Motor neuron (in vitro differentiated cells): Measurements from ENCODE around the gene CUL4A. TPM values are rescaled to one million over a fixed set of nuclear protein-coding genes. Genes with fewer than 3 reads are reported as not detected.
"Not testable (repeated sequence)": the region's sequence is repeated elsewhere in the genome, so short reads cannot be mapped to it uniquely, and the experiment has no call there.

ENCODE experiments used
- ATAC-seq, 8 experiments: fragments of 200-7000 bp; cut with Tn5 transposase; replicated peaks in 6 of 8; 2 replicates each; pipeline ENCODE4 v1.8.0; 2021; ENCODE audit warnings: mild to moderate bottlenecking in 8 of 8, moderate library complexity in 8 of 8
- H3K27ac ChIP-seq, 2 donors: fragments of 250-450 bp; sonication (Bioruptor Pico); 2 replicates each; pipeline ENCODE4 v1.9.0; 2021; ENCODE audit warnings: antibody characterized with exemption in 2 of 2, mild to moderate bottlenecking in 2 of 2, moderate library complexity in 1 of 2
- H3K4me1 ChIP-seq, 2 donors: fragments of 250-450 bp; sonication (Bioruptor Pico); replicated peaks in 1 of 2; 2 replicates each; pipeline ENCODE4 v1.6.1; 2021; ENCODE audit warnings: antibody characterized with exemption in 2 of 2, mild to moderate bottlenecking in 2 of 2, moderate library complexity in 1 of 2
- H3K4me3 ChIP-seq, 5 donors: fragments of 250-450 bp; sonication (Bioruptor Pico); 2 replicates each; pipeline ENCODE4 v1.9.0; 2021; ENCODE audit warnings: antibody characterized with exemption in 5 of 5, mild to moderate bottlenecking in 5 of 5, moderate library complexity in 4 of 5
- WGBS, 10 experiments: fragments of 450-650 bp; shearing (Covaris generic); methylation state at CpG; one replicate each; pipeline ENCODE4 v1.0.0; 2022; 5-methylcytosine and 5-hydroxymethylcytosine counted together
- in situ Hi-C, 9 experiments: fragments of 400-800 bp; cut with MboI; loops; one replicate each; pipeline ENCODE4 v1.15.0; 2021; ENCODE audit warnings: low sequenced_read_pairs in 9 of 9, low pct_unique_long_range_greater_than_20kb in 2 of 9; ENCODE audit not compliant: unreplicated experiment in 9 of 9
- total RNA-seq, 8 experiments: library from RNA; unstranded; fragments of 300-600 nt; gene quantifications; 2 replicates each; pipeline versions ENCODE4 v1.2.3 to v1.2.4, GENCODE V29; 2022

CUL4A gene
- total RNA-seq, 8 experiments from 2014 or later, result 17.5 to 114 (median 39.1) TPM

DNA sequence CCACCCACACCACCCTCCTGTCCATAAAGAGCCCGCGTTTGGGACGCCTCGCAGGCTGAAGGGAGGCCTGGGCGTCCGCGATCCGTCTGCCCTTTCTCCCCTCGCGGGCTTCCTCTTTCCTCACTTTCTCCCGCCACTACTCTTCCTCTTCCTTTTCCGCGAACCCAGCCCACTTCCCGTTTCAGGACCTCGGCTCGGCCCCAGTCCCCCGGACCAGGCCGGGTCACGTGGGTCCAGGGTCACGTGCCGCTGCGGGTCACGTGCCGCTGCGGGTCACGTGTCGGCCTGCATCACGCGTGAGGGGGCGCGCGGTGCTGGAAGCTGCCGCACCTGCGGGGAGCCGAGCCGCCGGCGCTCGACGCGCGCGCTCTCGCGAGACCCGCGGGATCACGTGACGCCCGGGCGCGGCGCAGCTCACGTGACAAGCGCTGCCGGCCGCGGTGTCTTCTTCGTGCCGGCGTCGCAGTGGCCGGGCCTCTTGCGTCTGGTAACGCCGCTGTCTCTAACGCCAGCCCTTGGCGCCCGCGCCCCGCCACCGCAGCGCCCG is 87.5 kb downstream of the CUL4A start, which contains the start of gene LAMP1:
Gene LAMP1, plus strand, starts transcription at position 417 of the 547 bp plus-strand sequence. CDS start 196 bp downstream, outside the sequence.
- Histone ChIP-seq H3K4me1 (peaks cover 7 to 12% of the 10 kb centered on the region in 2 donors), H3K4me3 (peak within 1 kb of the TSS; percentile 64 to 90 (median 82)), H3K27ac (peak within 1 kb of the TSS; percentile 63 to 92)
- peak; percentile 73 to 95 (median 90) for ATAC-seq
- in situ Hi-C loops, result no loop called here
- 0 to 2% (median 0%) methylated on average over 1 to 12 of the region's 74 CpGs; no CpG with 5 or more reads in 6 of the 10 experiments for WGBS, 10 experiments

DNA sequence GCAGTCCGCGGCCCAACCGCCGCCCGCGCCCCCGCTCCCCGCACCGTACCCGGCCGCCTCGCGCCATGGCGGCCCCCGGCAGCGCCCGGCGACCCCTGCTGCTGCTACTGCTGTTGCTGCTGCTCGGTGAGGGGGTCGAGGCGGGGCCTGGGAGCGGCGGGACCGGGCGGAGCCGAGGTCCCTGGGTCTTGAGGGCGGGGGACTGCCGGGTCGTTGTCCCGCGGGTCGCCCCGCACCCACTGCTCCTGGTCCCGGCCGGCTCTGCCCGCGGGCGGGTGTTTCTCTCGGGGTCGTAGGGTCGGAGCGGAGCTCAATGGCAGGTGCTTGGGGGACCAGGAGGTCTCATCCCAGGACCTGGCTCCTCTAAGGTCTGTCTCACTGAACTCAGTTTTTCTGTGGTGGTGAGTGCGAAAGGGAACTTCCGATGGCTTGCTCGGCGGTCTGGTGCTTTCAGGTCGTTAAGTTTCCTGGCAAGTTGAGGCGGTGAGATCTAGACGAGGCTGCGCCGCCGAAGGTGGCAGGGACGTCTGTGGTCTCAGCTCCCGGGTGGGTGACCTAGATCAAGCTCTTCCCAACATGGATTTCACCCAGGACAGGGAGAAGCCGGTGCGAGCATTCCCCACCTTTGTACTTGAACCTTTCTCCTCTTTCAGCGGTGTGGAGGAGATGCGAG is 88.1 kb downstream of the CUL4A start:
- peak in 2 of 8 experiments; percentile 5 to 7 for ATAC-seq
- 0 to 5% (median 0%) methylated on average over 1 to 10 of the region's 58 CpGs; no CpG with 5 or more reads in 3 of the 10 experiments for WGBS, 10 experiments
- peak overlapping the region; percentile 63 to 92 for H3K27ac ChIP-seq
- peaks cover 5 to 12% of the 10 kb centered on the region in 2 donors for H3K4me1 ChIP-seq
- in situ Hi-C loops, result no loop called here
- H3K4me3 ChIP-seq, result peak overlapping the region; percentile 64 to 90 (median 82)

DNA sequence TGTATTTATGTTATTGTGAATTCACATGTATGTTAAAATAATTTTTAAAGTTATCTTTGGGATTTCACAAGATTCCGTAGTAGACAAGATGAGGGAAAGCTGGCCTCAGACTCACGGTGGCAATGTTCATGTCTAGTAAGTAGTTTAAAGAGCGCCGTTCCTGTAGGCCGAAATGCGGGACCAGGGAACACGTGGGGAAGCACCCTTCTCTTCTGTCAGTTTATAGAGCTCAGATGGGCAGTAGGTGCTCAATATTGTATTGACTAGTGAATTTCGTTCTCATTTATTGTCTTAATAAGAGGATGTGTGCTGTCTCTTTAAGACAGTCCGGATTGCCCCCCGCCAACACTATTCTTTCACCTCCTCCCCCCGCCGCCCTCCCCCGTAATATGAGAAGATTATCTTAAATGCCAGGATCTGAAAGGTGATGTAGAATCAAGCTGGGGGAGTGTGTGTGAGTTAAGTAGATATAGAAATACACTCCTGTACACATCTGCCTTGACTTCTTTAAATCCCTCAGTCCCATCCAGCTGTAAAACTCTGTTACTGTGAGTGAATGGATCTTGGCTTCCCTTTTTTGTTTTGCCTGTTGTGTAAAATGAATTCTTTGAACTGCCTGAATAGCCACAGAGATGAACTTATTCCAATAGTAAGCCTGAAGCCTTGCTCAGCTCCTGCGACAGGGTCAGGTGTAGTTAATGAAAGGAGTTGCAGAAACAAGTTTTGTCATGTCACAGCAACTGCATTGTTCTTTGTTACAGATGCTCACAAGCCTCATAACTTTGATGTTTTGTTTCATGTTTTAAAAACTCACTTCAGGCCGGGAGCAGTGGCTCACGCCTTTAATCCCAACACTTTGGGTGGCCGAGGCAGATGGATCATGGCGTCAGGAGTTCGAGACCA is 88.9 kb downstream of the CUL4A start:
- in situ Hi-C loops, result no loop called here
- no peak overlapping the region for H3K27ac ChIP-seq
- H3K4me3 ChIP-seq, result peak overlapping the region; percentile 64 to 90 (median 82)
- H3K4me1 ChIP-seq, result peaks cover 5 to 12% of the 10 kb centered on the region in 2 donors
- ATAC-seq, result peak in 2 of 8 experiments; percentile 3
- 0 to 100% (median 51%) methylated on average over 1 to 17 of the region's 19 CpGs for WGBS, 10 experiments

DNA sequence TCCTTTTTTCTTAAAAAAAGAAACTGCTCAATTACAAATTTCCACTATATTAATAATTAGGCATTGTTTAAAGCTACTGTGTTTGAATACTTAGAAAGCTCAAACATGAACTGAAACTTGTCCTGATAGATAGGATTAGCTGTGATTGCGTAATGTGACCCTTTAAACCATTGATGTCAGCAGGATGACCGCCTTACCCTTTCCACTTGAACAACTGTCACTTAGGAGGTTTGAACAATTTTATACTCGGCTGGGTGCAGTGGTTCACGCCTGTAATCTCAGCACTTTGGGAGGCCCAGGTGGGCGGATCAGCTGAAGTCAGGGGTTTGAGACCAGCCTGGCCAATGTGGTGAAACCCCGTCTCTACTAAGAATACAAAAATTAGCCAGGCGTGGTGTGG is 90.5 kb downstream of the CUL4A start:
- ATAC-seq, result no peak
- H3K4me1 ChIP-seq, result peaks cover 5 to 12% of the 10 kb centered on the region in 2 donors
- 82 to 100% (median 95%) methylated on average over 1 to 5 of the region's 7 CpGs; no CpG with 5 or more reads in 1 of the 10 experiments for WGBS, 10 experiments
- no peak overlapping the region for H3K4me3 ChIP-seq
- in situ Hi-C loops, result no loop called here
- no peak overlapping the region for H3K27ac ChIP-seq

DNA sequence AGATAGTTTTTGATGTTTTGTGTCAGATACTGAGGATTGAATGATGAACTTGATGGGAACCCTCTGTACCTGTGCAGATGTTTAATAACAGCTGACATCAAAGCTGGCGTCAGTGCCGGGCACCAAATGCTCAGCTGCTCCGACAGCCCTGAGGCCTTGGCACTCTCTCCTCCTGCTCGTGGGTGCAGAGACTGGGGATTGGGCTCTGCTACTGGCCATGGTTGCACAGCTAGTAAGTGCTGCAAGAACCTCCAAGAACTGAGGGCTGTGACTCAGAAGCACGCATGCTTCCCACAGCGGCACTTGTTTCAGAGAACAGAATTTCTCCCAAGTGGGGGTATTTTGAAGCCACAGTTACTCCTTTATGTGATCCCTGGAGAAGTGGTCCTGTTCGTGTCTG is 93.6 kb downstream of the CUL4A start:
- no peak overlapping the region for H3K27ac ChIP-seq
- in situ Hi-C loops, result no loop called here
- no peak overlapping the region for H3K4me3 ChIP-seq
- ATAC-seq, result no peak
- peaks cover 5 to 8% of the 10 kb centered on the region in 2 donors for H3K4me1 ChIP-seq
- WGBS, 10 experiments, result 60 to 100% (median 100%) methylated on average over 1 to 5 of the region's 7 CpGs; no CpG with 5 or more reads in 4 of the 10 experiments

DNA sequence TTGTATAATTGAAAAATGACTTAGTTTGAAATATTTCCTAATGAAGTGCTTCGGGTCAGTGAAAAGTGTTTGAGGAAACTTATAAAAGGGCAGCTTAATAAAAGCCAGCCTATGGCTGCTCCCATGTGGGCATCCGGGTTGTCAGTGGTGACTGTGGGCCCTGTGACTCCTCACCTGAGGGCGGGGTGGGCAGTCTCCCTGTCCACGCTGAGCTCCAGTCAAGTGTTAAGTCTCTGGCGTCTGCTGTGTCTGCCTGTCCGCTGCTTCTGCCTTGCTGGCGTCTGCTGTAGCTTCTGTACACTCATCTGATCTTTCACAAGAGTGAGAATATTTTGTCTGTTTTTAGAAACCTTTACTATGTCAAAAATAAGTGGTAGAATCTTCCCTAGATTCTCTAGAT is 94.7 kb downstream of the CUL4A start:
- Histone ChIP-seq H3K4me1 (no peaks in the 10 kb centered on the region), H3K27ac (no peak overlapping the region), H3K4me3 (no peak overlapping the region)
- in situ Hi-C loops, result no loop called here
- no peak for ATAC-seq
- 67 to 95% (median 86%) methylated on average over 1 to 7 of the region's 7 CpGs; no CpG with 5 or more reads in 2 of the 10 experiments for WGBS, 10 experiments

DNA sequence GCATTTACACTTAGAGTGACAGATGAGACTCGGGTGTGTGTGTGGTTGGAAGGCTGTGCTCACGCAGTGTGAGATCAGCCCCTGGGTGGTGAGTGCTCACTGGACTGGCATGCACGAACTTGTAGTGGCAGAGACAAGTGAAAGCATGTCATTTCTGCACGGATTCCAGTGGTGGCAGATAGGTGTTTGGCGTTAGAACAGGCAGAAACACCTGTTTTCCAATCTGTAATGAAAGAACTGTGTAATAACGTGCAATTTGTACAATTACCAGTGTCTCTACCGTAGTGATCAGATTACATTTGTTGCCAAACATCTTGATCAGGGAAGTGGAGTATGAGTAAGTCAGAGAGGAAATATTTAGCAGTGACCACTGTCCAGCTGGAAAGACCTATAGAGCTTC is 95.8 kb downstream of the CUL4A start:
- in situ Hi-C loops, result no loop called here
- Histone ChIP-seq H3K4me1 (no peaks in the 10 kb centered on the region), H3K4me3 (no peak overlapping the region), H3K27ac (no peak overlapping the region)
- ATAC-seq, result peak in 3 of 8 experiments; percentile 31 to 86 (median 79)
- 17 to 100% (median 58%) methylated on average over 1 to 6 of the region's 7 CpGs for WGBS, 10 experiments

DNA sequence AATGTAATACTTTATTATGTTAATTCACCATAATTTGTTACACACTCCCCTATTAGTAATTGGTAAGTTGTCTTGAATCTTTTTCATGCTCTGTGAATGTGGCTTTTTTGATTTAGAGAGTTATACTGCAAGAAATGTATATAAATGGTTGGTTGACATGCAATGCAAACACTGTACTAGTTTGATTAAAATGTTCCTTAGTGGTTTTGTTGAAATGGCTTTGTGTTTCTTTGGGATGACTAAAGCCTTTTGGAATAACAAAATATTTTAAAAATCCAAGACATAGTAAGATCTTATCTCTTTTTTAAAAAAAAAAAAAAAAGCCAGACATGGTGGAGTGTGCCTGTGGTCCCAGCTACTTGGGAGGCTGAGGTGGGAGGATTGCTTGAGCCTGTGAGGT is 98.1 kb downstream of the CUL4A start:
- no peak for ATAC-seq
- no peaks in the 10 kb centered on the region for H3K4me1 ChIP-seq
- no peak overlapping the region for H3K27ac ChIP-seq
- in situ Hi-C loops, result no loop called here
- H3K4me3 ChIP-seq, result no peak overlapping the region

DNA sequence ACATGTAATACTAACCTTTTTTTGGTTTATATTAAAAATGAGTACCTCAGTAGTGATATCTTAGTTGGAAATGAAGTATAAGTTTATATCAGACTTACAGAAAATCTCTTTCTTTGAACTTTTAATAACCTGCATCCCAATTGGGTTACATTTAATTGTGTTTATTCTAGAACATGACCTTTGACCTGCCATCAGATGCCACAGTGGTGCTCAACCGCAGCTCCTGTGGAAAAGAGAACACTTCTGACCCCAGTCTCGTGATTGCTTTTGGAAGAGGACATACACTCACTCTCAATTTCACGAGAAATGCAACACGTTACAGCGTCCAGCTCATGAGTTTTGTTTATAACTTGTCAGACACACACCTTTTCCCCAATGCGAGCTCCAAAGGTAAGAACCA is 100.1 kb downstream of the CUL4A start:
- 91 to 100% (median 95%) methylated on average over 1 to 6 of the region's 6 CpGs for WGBS, 10 experiments
- H3K4me1 ChIP-seq, result no peaks in the 10 kb centered on the region
- no peak overlapping the region for H3K27ac ChIP-seq
- H3K4me3 ChIP-seq, result no peak overlapping the region
- no peak for ATAC-seq
- in situ Hi-C loops, result no loop called here

DNA sequence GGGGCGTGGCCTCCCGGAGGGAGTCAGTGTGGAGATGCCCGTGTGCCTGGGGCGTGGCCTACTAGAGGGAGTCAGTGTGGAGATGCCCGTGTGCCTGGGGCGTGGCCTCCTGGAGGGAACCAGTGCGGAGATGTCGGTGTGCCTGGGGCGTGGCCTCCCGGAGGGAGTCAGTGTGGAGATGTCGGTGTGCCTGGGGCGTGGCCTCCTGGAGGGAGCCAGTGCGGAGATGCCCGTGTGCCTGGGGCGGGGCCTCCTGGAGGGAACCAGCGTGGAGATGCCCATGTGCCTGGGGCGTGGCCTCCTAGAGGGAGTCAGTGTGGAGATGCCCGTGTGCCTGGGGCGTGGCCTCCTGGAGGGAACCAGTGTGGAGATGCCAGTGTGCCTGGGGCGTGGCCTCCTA is 104.7 kb downstream of the CUL4A start:
- ATAC-seq, in situ Hi-C loops: not testable (repeated sequence)
- WGBS, 10 experiments, result 88 to 100% methylated on average over 1 to 6 of the region's 20 CpGs; no CpG with 5 or more reads in 8 of the 10 experiments

DNA sequence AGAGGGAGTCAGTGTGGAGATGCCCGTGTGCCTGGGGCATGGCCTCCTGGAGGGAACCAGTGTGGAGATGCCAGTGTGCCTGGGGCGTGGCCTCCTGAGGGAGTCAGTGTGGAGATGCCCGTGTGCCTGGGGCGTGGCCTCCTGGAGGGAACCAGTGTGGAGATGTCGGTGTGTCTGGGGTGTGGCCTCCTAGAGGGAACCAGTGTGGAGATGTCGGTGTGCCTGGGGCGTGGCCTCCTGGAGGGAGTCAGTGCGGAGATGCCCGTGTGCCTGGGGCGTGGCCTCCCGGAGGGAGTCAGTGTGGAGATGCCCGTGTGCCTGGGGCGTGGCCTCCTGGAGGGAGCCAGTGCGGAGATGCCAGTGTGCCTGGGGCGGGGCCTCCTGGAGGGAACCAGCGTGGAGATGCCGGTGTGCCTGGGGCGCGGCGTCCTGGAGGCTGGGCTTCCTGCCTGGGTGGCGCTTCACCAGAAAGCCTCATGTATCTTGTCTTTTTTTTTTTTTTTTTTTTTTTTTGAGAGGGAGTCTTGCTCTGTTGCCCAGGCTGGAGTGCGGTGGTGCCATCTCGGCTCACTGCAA is 105.6 kb downstream of the CUL4A start:
- H3K27ac ChIP-seq, ATAC-seq, H3K4me1 ChIP-seq, in situ Hi-C loops, H3K4me3 ChIP-seq: not testable (repeated sequence)
- 86 to 100% (median 100%) methylated on average over 2 to 7 of the region's 23 CpGs; no CpG with 5 or more reads in 5 of the 10 experiments for WGBS, 10 experiments

More for the DNA sequence above, 104.7 kb downstream of the CUL4A start:
- H3K4me3 ChIP-seq, H3K27ac ChIP-seq, H3K4me1 ChIP-seq: not testable (repeated sequence)

DNA sequence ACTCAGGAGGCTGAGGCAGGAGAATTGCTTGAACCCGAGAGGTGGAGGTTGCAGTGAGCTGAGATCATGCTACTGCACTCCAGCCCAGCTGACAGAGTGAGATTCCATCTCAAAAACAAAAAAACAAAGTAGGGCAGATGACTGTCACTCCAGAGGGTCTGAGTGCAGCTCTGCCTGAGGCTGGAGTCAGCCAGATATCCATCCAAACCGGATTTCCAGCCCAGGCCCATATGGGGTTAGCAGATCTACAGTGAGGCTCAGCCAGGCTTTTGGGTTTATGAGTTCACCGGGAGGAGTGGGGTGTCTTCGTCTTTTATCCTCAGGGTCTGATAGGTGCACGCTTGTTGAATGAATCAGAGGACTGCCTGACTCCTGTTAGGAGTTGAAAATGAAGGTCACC is 106.6 kb downstream of the CUL4A start:
- 89 to 100% (median 96%) methylated on average over 1 to 5 of the region's 5 CpGs; no CpG with 5 or more reads in 5 of the 10 experiments for WGBS, 10 experiments
- no peak overlapping the region for H3K27ac ChIP-seq
- no peak for ATAC-seq
- no peak overlapping the region for H3K4me3 ChIP-seq
- no peaks in the 10 kb centered on the region for H3K4me1 ChIP-seq
- in situ Hi-C loops, result no loop called here
